ENCODE data around the gene ABHD12.

Gene ABHD12

DNA sequence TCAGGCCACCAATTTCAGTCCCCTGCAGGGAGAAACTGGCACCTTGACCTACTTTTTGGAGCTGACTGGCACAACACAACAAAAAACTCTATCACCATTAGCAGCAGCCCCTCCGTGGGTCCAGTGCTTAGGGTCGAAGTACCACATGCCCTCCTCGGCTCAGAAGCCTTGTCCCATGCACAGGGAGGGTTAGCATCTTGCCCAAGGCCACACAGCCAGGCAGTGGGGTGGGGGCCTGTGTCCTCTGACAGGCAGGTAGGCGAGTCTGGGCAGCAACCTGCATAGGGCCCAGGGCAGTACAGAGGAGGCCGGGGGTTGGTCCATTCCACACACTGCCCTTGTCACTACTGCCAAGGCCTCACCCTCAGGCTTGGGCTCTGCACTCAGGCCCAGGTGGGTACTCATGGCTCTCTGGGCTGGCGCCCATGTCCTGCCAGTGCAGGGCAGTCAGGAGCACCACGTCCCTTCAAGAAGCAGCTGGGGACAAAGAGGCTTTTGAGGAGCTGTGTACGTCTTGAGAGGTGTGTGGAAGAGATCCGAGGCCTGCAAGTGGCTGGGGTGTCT is 89.2 kb downstream of the ABHD12 start:
- no peak for DNase-seq (ENCODE audit: extremely low read depth, low read depth)
- TF ChIP-seq, protein P1, sequence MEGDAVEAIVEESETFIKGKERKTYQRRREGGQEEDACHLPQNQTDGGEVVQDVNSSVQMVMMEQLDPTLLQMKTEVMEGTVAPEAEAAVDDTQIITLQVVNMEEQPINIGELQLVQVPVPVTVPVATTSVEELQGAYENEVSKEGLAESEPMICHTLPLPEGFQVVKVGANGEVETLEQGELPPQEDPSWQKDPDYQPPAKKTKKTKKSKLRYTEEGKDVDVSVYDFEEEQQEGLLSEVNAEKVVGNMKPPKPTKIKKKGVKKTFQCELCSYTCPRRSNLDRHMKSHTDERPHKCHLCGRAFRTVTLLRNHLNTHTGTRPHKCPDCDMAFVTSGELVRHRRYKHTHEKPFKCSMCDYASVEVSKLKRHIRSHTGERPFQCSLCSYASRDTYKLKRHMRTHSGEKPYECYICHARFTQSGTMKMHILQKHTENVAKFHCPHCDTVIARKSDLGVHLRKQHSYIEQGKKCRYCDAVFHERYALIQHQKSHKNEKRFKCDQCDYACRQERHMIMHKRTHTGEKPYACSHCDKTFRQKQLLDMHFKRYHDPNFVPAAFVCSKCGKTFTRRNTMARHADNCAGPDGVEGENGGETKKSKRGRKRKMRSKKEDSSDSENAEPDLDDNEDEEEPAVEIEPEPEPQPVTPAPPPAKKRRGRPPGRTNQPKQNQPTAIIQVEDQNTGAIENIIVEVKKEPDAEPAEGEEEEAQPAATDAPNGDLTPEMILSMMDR (IDR thresholded peaks at IDR 0.05; ENCODE audit: low read depth, low read length) = no peak

DNA sequence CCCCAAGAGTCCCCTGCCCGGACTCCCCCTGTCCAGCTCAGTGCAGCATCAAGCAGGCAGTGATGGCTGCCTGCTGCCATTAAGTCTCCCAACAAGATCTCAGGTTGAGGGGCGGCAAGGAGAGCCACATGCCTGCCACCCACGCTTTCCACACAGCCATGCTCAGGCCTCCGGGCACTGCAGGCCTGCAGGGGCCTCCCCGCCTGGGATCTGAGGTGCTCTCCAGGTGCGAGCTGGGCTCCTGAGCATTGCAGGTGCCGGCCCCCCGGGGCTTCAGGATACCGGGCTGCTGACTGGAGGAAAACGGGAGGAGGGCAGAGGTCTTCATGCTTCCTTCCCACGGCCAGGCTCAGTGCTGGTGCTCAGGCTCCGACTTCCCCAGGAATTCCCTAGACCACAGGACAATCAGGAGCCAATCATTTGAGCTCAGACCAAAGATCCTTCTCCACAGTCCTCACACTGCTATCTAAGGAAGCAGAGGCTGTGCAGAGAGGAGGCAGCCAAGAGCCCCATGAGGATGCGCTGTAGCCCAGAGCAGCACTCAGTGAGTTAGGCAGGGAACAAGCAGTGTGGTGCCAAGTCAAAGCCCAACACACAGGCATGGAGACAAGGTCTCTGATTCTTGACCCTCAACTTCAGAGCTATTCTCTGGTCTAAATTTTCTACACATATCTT is 90.0 kb downstream of the ABHD12 start:
- TF ChIP-seq, protein P1 (IDR thresholded peaks at IDR 0.05; ENCODE audit: low read depth, low read length) = no peak; the same call in 1 of the 2 replicates
- no peak for DNase-seq (ENCODE audit: extremely low read depth, low read depth)

- TF ChIP-seq, protein P1 (IDR thresholded peaks at IDR 0.05; ENCODE audit: low read depth, low read length) = no peak; the same call in none of the 2 replicates
- DNase-seq (ENCODE audit: extremely low read depth, low read depth) = no peak
These were observed 90.8 kb downstream of the ABHD12 start for GRCh38 chr20:25299806-25300205.

GRCh38 chr20:25297141-25297905 is 93.3 kb downstream of the ABHD12 start:
- no peak for DNase-seq (ENCODE audit: extremely low read depth, low read depth)
- TF ChIP-seq, protein P1 (IDR thresholded peaks at IDR 0.05; ENCODE audit: low read depth, low read length) = no peak

DNA sequence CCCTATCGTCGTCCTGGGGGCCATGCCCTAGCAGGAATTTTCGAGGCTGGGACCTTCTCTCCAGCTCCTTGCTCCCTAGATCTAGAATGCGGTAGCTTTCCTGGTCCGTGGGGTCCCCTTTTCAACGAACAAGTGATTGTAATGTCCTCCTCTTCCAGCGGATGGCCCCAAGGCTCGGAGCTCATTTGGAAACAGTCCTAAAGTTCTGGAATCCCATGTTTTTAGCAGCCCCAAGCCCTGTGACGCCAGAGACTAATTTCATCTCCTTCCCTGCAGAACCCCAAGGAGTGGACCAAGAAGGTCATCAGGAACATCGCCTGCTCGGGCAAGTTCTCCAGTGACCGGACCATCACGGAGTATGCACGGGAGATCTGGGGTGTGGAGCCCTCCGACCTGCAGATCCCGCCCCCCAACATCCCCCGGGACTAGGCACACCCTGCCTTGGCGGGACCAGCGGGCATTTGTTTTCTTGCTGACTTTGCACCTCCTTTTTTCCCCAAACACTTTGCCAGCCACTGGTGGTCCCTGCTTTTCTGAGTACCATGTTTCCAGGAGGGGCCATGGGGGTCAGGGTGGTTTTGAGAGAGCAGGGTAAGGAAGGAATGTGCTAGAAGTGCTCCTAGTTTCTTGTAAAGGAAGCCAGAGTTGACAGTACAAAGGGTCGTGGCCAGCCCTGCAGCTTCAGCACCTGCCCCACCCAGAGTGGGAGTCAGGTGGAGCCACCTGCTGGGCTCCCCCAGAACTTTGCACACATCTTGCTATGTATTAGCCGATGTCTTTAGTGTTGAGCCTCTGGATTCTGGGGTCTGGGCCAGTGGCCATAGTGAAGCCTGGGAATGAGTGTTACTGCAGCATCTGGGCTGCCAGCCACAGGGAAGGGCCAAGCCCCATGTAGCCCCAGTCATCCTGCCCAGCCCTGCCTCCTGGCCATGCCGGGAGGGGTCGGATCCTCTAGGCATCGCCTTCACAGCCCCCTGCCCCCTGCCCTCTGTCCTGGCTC is 94.2 kb downstream of the ABHD12 start:
- TF ChIP-seq, protein P1 (IDR thresholded peaks at IDR 0.05; ENCODE audit: low read depth, low read length) = peak; percentile 30
- no peak for DNase-seq (ENCODE audit: extremely low read depth, low read depth)

- TF ChIP-seq, protein P1 (IDR thresholded peaks at IDR 0.05; ENCODE audit: low read depth, low read length) = no peak
- no peak for DNase-seq (ENCODE audit: extremely low read depth, low read depth)
These were observed 95.1 kb downstream of the ABHD12 start for GRCh38 chr20:25295386-25296093.
